SU-DHL-6 (cell line): ENCODE measurements around the gene PPP1CA.

Experiments used
- H2AFZ ChIP-seq: fragments of 200-600 bp; sonication (generic); 2 replicates; pipeline ENCODE4 v1.6.1; 2014; ENCODE audit warnings: low read depth, mild to moderate bottlenecking, moderate library complexity, mixed read lengths, antibody characterized with exemption, low read length; ENCODE audit not compliant: severe bottlenecking
- H3F3A ChIP-seq: fragments of 200-600 bp; shearing (Covaris generic); 2 replicates; pipeline ENCODE4 v1.6.0; 2016; ENCODE audit warnings: antibody characterized with exemption, mild to moderate bottlenecking; ENCODE audit not compliant: insufficient read depth
- H3K27ac ChIP-seq: fragments of 200-600 bp; sonication (generic); 2 replicates; pipeline ENCODE4 v1.5.1; 2016; ENCODE audit warnings: low read depth, mild to moderate bottlenecking, low read length, moderate library complexity, mixed read lengths
- H3K27me3 ChIP-seq: fragments of 200-600 bp; sonication (generic), shearing (Covaris generic); 2 replicates; pipeline ENCODE4 v1.6.0; 2014; ENCODE audit warnings: mild to moderate bottlenecking, low read length
- H3K36me3 ChIP-seq: fragments of 200-600 bp; sonication (generic); 2 replicates; pipeline ENCODE4 v1.6.1; 2014; ENCODE audit warnings: mild to moderate bottlenecking, low read length, mixed read lengths
- H3K4me2 ChIP-seq: fragments of 300-600, 200-600 bp; shearing (Covaris generic), sonication (generic); 2 replicates; pipeline ENCODE4 v1.6.0; 2014; ENCODE audit warnings: low read length, low read depth, mild to moderate bottlenecking; ENCODE audit not compliant: poor library complexity, severe bottlenecking
- H3K4me3 ChIP-seq: fragments of 200-600 bp; sonication (generic); 2 replicates; pipeline ENCODE4 v1.5.1; 2014; ENCODE audit warnings: antibody characterized with exemption, low read length, mild to moderate bottlenecking, mixed read lengths; ENCODE audit not compliant: insufficient read depth, poor library complexity, severe bottlenecking
- H3K79me2 ChIP-seq: fragments of 200-600 bp; sonication (generic); 2 replicates; pipeline ENCODE4 v1.6.1; 2014; ENCODE audit warnings: mild to moderate bottlenecking, low read length, moderate library complexity; ENCODE audit not compliant: insufficient read depth
- H3K9ac ChIP-seq: fragments of 200-600 bp; sonication (generic); 2 replicates; pipeline ENCODE4 v1.7.0; 2014; ENCODE audit warnings: mild to moderate bottlenecking, low read length
- H3K9me2 ChIP-seq: fragments of 200-600 bp; sonication (generic); replicated peaks from 2 replicates; pipeline ENCODE4 v1.6.1; 2014; ENCODE audit warnings: low read length; ENCODE audit not compliant: insufficient read depth
- H3K9me3 ChIP-seq: fragments of 200-600 bp; sonication (generic); 2 replicates; pipeline ENCODE4 v1.6.1; 2014; ENCODE audit warnings: low read length, mixed read lengths; ENCODE audit not compliant: insufficient read depth
- H4K20me1 ChIP-seq: fragments of 200-600 bp; sonication (generic); 2 replicates; pipeline ENCODE4 v1.6.1; 2014; ENCODE audit warnings: low read depth, mild to moderate bottlenecking, antibody characterized with exemption, low read length, moderate library complexity, mixed read lengths
- EZH2phosphoT487 ChIP-seq: fragments of 200-600 bp; sonication (generic), shearing (Covaris generic); conservative IDR thresholded peaks from 2 replicates; pipeline ENCODE4 v1.6.1; 2018; ENCODE audit warnings: mild to moderate bottlenecking, antibody characterized with exemption, low read length, moderate library complexity, mixed read lengths
- TF ChIP-seq, protein P1 (sequence below): fragments of 200-600 bp; sonication (generic); IDR thresholded peaks from one replicate; pipeline ENCODE4 v1.5.1; 2017; ENCODE audit warnings: antibody characterized with exemption, mild to moderate bottlenecking, low read length, moderate library complexity; ENCODE audit not compliant: insufficient read depth, poor library complexity, severe bottlenecking

Gene PPP1CA

GRCh38 chr11:67395555-67396258, 6.0 kb downstream of the PPP1CA start:
- Histone ChIP-seq H3K9me2 (no peaks in the 10 kb centered on the region), H3K4me3 (no peak overlapping the region), H3K9ac (no peak overlapping the region), H3K4me2 (no peak overlapping the region), H4K20me1 (no peaks in the 10 kb centered on the region), H3K9me3 (no peaks in the 10 kb centered on the region), H3K79me2 (peaks cover 16% of the 10 kb centered on the region), H3K36me3 (no peaks in the 10 kb centered on the region), H3K27me3 (no peaks in the 10 kb centered on the region), H3K27ac (no peak overlapping the region), H2AFZ (no peak overlapping the region), H3F3A (peaks cover 6% of the 10 kb centered on the region; the same call in 1 of the 2 replicates)
- TF ChIP-seq EZH2phosphoT487 = no peak
- TF ChIP-seq, protein P1, sequence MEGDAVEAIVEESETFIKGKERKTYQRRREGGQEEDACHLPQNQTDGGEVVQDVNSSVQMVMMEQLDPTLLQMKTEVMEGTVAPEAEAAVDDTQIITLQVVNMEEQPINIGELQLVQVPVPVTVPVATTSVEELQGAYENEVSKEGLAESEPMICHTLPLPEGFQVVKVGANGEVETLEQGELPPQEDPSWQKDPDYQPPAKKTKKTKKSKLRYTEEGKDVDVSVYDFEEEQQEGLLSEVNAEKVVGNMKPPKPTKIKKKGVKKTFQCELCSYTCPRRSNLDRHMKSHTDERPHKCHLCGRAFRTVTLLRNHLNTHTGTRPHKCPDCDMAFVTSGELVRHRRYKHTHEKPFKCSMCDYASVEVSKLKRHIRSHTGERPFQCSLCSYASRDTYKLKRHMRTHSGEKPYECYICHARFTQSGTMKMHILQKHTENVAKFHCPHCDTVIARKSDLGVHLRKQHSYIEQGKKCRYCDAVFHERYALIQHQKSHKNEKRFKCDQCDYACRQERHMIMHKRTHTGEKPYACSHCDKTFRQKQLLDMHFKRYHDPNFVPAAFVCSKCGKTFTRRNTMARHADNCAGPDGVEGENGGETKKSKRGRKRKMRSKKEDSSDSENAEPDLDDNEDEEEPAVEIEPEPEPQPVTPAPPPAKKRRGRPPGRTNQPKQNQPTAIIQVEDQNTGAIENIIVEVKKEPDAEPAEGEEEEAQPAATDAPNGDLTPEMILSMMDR = no peak

DNA sequence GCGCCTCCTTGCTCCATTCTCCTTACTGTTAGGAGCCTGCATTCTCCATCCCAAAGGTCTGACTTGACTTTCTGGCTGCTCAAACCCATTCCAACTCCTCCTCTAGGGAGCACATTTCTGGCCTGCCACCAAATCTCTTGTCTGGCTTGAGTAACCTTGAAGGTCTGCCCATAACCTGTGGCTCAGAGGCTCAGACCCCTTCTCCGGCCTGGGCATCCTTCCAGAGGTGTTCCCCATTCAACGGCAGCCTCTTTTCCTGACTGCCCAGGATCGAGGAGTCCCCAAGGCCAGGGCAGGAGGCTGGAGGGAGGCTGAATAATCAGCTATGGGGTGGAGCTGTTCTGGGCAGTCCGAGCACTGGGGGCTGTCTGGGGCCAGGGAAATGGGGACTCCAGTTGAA, 7.7 kb downstream of the PPP1CA start:
- 0 out of 2 replicates have a peak overlapping the region, but pooled peaks have one; percentile 5 for H3K9ac ChIP-seq
- no peak for TF ChIP-seq EZH2phosphoT487
- TF ChIP-seq, protein P1 = no peak

GRCh38 chr11:67393437-67393836, 8.2 kb downstream of the PPP1CA start:
- no peaks in the 10 kb centered on the region for H3K27me3 ChIP-seq

More for the DNA sequence above, 7.7 kb downstream of the PPP1CA start:
- peaks cover 10% of the 10 kb centered on the region for H3K79me2 ChIP-seq
- H3K9me3 ChIP-seq = no peaks in the 10 kb centered on the region
- no peak overlapping the region for H3K4me2 ChIP-seq
- H3K27me3 ChIP-seq = no peaks in the 10 kb centered on the region
- H2AFZ ChIP-seq = no peak overlapping the region
- no peak overlapping the region for H3K27ac ChIP-seq
- H3K4me3 ChIP-seq = no peak overlapping the region
- no peaks in the 10 kb centered on the region for H3K9me2 ChIP-seq
- H3F3A ChIP-seq = no peaks in the 10 kb centered on the region
- H3K36me3 ChIP-seq = no peaks in the 10 kb centered on the region
- no peaks in the 10 kb centered on the region for H4K20me1 ChIP-seq

More at GRCh38 chr11:67393437-67393836, 8.2 kb downstream of the PPP1CA start:
- Histone ChIP-seq H3K9me2 (no peaks in the 10 kb centered on the region), H3K36me3 (no peaks in the 10 kb centered on the region), H3K79me2 (peaks cover 10% of the 10 kb centered on the region), H3K4me3 (no peak overlapping the region), H2AFZ (no peak overlapping the region), H3F3A (no peaks in the 10 kb centered on the region), H4K20me1 (no peaks in the 10 kb centered on the region), H3K9ac (no peak overlapping the region), H3K27ac (no peak overlapping the region), H3K9me3 (no peaks in the 10 kb centered on the region), H3K4me2 (no peak overlapping the region)
- no peak for TF ChIP-seq EZH2phosphoT487
- TF ChIP-seq, protein P1 = no peak
